Measurements from ENCODE around the gene BABAM1.
A peak's percentile ranks its signal among the peaks of the same experiment; 100 is the strongest.

The BABAM1 gene

GRCh38 chr19:17266975-17267788 is at the start of gene BABAM1:
TSS of gene BABAM1 (plus strand) at chr19:17267443. CDS start at chr19:17268807, 1,364 bp downstream.
- DNase-seq (ENCODE audit: low read depth), result peak; percentile 99

GRCh38 chr19:17219286-17219685 is 48.0 kb upstream of the BABAM1 start:
- no peak for DNase-seq (ENCODE audit: low read depth)

GRCh38 chr19:17220207-17220758 is 47.0 kb upstream of the BABAM1 start:
- peak; percentile 70 for DNase-seq (ENCODE audit: low read depth)

GRCh38 chr19:17225053-17225452 is 42.2 kb upstream of the BABAM1 start:
- DNase-seq (ENCODE audit: low read depth), result no peak

GRCh38 chr19:17226002-17226933 is 41.0 kb upstream of the BABAM1 start, which contains the start of gene OCEL1:
TSS of gene OCEL1 (plus strand) at chr19:17226226. CDS start at chr19:17226248, 22 bp downstream.
- peak; percentile 97 for DNase-seq (ENCODE audit: low read depth)

- no peak for DNase-seq (ENCODE audit: low read depth)
Observed at GRCh38 chr19:17227798-17228367, 39.4 kb upstream of the BABAM1 start.

- no peak for DNase-seq (ENCODE audit: low read depth)
Observed at GRCh38 chr19:17229890-17230289, 37.4 kb upstream of the BABAM1 start.

GRCh38 chr19:17232258-17232657 is 35.0 kb upstream of the BABAM1 start:
- DNase-seq (ENCODE audit: low read depth), result no peak

- DNase-seq (ENCODE audit: low read depth), result peak; percentile 31
Observed at GRCh38 chr19:17234911-17235299, 32.3 kb upstream of the BABAM1 start.

- DNase-seq (ENCODE audit: low read depth), result peak; percentile 68
Observed at GRCh38 chr19:17235300-17235970, 31.8 kb upstream of the BABAM1 start.

GRCh38 chr19:17235971-17236777 is 31.1 kb upstream of the BABAM1 start:
- DNase-seq (ENCODE audit: low read depth), result peak; percentile 40

- DNase-seq (ENCODE audit: low read depth), result no peak
Observed at GRCh38 chr19:17236811-17237543, 30.3 kb upstream of the BABAM1 start.

GRCh38 chr19:17237747-17238706 is 29.2 kb upstream of the BABAM1 start:
- no peak for DNase-seq (ENCODE audit: low read depth)

GRCh38 chr19:17240062-17240752 is 27.0 kb upstream of the BABAM1 start:
- no peak for DNase-seq (ENCODE audit: low read depth)

- DNase-seq (ENCODE audit: low read depth), result no peak
Observed at GRCh38 chr19:17240826-17241399, 26.3 kb upstream of the BABAM1 start.

GRCh38 chr19:17242431-17243208 is 24.6 kb upstream of the BABAM1 start:
- no peak for DNase-seq (ENCODE audit: low read depth)
